PC-9 (cell line): Measurements from ENCODE around the gene INSYN2B. TPM values are rescaled to one million over a fixed set of nuclear protein-coding genes. Genes with fewer than 3 reads are reported as not detected.

Experiments used
- BruUV-seq: library from RNA; stranded (reverse); fragments of 400-500 nt; replicated peaks from 2 replicates; lab custom pipeline; 2021; lab: Mats Ljungman, UMichigan
- CTCF ChIA-PET: fragments of 300-600 bp; sonication (Branson Sonifier 250); formaldehyde crosslinking; loops from one replicate; lab custom pipeline; 2022; ENCODE audit warnings: antibody characterized with exemption; lab: Charles Lee
- POLR2A ChIA-PET: fragments of 300-600 bp; sonication (Branson Sonifier 250); formaldehyde crosslinking; loops from one replicate; lab custom pipeline; 2022; ENCODE audit warnings: antibody characterized with exemption; ENCODE audit not compliant: unreplicated experiment; lab: Charles Lee
- DNase-seq, 2 experiments: peaks; one replicate each; pipeline versions ENCODE4 v3.0.0 to v3.0.0-alpha.2; 2015 to 2022; ENCODE audit warnings: mixed read lengths in 1 of 2
- H2AFZ ChIP-seq: fragments of 200-600 bp; sonication (generic); 2 replicates; pipeline ENCODE4 v1.8.1; 2017; ENCODE audit warnings: antibody characterized with exemption
- H3F3A ChIP-seq: fragments of 200-600 bp; sonication (generic); 2 replicates; pipeline ENCODE4 v1.8.1; 2017; ENCODE audit warnings: antibody characterized with exemption, mild to moderate bottlenecking, low read depth; ENCODE audit not compliant: insufficient read depth
- H3K27ac ChIP-seq: fragments of 200-600 bp; sonication (generic); 2 replicates; pipeline ENCODE4 v1.6.1; 2016; ENCODE audit warnings: mixed run types
- H3K27me3 ChIP-seq: fragments of 200-600 bp; sonication (generic); 2 replicates; pipeline ENCODE4 v1.6.1; 2016; ENCODE audit warnings: low read depth, mixed run types; ENCODE audit not compliant: insufficient read depth
- H3K36me3 ChIP-seq: fragments of 200-600 bp; sonication (generic); 2 replicates; pipeline ENCODE4 v1.6.1; 2016; ENCODE audit warnings: low read depth, mixed run types
- H3K4me1 ChIP-seq: fragments of 200-600 bp; sonication (generic); replicated peaks from 2 replicates; pipeline ENCODE4 v1.6.1; 2016; ENCODE audit warnings: mixed run types; ENCODE audit not compliant: insufficient read depth
- H3K4me2 ChIP-seq: fragments of 200-600 bp; sonication (generic); 2 replicates; pipeline ENCODE4 v1.6.1; 2017; ENCODE audit warnings: mixed run types
- H3K4me3 ChIP-seq: fragments of 200-600 bp; sonication (generic); 2 replicates; pipeline ENCODE4 v1.6.1; 2016; ENCODE audit warnings: mixed run types
- H3K79me2 ChIP-seq: fragments of 200-600 bp; sonication (generic); 2 replicates; pipeline ENCODE4 v1.6.1; 2017; ENCODE audit warnings: low read depth, mixed run types
- H3K9me2 ChIP-seq: fragments of 200-600 bp; sonication (generic); 2 replicates; pipeline ENCODE4 v1.8.1; 2017; ENCODE audit warnings: mild to moderate bottlenecking; ENCODE audit not compliant: insufficient read depth
- H3K9me3 ChIP-seq: fragments of 200-600 bp; sonication (generic); 2 replicates; pipeline ENCODE4 v1.8.1; 2016; ENCODE audit warnings: low read depth; ENCODE audit not compliant: insufficient read depth
- H4K20me1 ChIP-seq: fragments of 200-600 bp; sonication (generic); 2 replicates; pipeline ENCODE4 v1.8.1; 2017; ENCODE audit not compliant: insufficient read depth
- EZH2 ChIP-seq: fragments of 200-600 bp; sonication (generic); IDR thresholded peaks from 2 replicates; pipeline ENCODE4 v1.8.0; 2017; ENCODE audit warnings: antibody characterized with exemption, low read depth
- intact Hi-C: fragments of 100-400 bp; cut with micrococcal nuclease; formaldehyde crosslinking; loops from one replicate; pipeline ENCODE4 v1.10.0; 2022; ENCODE audit not compliant: unreplicated experiment
- total RNA-seq: library from RNA; stranded (reverse); gene quantifications from 2 replicates; pipeline ENCODE4 v1.2.3, GENCODE V29; 2021
- TF ChIP-seq, protein P1 (sequence below): fragments of 200-600 bp; sonication (generic); conservative IDR thresholded peaks from 2 replicates; pipeline ENCODE4 v1.6.1; 2017; ENCODE audit warnings: mixed run types, antibody characterized with exemption, mild to moderate bottlenecking, moderate library complexity

The INSYN2B gene
- total RNA-seq, 1 experiment from 2014 or later = not detected

DNA sequence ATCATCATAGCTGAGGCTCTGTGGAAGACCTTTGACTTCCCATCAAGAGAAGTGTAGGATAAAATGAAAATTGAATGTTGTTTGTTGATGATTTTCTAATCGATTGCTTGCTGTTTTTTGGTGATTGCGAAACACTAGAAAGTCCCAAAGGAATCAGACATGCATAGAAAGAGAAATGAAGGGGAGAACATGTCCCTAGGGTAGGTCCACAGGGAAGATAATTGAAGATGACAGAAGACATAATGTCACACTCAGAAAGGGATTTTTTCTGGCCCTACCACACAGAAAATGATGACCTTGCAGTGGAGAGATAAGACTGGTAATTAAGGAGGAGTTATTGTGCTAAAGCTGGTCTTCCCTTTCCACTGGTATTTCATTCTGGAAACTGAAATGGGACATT, 62.8 kb downstream of the INSYN2B start:
- no TSS peak for BruUV-seq
- Histone ChIP-seq H3K9me3 (no peaks in the 10 kb centered on the region), H3K4me2 (no peak overlapping the region), H3K27me3 (no peaks in the 10 kb centered on the region), H4K20me1 (no peaks in the 10 kb centered on the region), H3K9me2 (no peaks in the 10 kb centered on the region), H3K79me2 (no peaks in the 10 kb centered on the region), H3K36me3 (no peaks in the 10 kb centered on the region), H3K4me1 (no peaks in the 10 kb centered on the region), H2AFZ (no peak overlapping the region), H3F3A (no peaks in the 10 kb centered on the region), H3K27ac (no peak overlapping the region), H3K4me3 (no peak overlapping the region)
- ChIA-PET CTCF (interaction anchor here (0.7 kb wide), 1 partner anchor 158 kb away, joined by 3 read pairs; no protein-coding TSS in a partner anchor), POLR2A (no interaction called here)
- DNase-seq = no peak
- intact Hi-C loops = no loop called here
- no peak for TF ChIP-seq EZH2
- TF ChIP-seq, protein P1, sequence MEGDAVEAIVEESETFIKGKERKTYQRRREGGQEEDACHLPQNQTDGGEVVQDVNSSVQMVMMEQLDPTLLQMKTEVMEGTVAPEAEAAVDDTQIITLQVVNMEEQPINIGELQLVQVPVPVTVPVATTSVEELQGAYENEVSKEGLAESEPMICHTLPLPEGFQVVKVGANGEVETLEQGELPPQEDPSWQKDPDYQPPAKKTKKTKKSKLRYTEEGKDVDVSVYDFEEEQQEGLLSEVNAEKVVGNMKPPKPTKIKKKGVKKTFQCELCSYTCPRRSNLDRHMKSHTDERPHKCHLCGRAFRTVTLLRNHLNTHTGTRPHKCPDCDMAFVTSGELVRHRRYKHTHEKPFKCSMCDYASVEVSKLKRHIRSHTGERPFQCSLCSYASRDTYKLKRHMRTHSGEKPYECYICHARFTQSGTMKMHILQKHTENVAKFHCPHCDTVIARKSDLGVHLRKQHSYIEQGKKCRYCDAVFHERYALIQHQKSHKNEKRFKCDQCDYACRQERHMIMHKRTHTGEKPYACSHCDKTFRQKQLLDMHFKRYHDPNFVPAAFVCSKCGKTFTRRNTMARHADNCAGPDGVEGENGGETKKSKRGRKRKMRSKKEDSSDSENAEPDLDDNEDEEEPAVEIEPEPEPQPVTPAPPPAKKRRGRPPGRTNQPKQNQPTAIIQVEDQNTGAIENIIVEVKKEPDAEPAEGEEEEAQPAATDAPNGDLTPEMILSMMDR = no peak

DNA sequence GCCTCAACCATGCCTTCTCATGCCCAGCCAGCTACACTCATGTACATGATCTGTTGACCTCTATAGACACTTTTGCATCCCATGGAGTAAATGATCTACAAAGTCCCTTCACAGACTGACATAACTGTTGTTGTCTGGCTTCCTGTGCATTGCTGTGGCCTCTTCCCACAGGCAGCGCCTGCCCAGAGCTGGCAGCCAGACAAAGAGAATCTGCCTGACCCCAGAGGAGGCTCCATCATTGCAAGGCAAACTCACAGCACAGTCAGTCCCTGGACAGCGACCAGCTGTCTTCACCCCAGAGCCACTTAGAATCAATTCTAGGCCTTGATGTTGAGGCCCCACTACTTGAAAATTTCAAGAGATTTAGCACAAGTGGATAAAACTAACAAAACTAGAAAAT, 65.5 kb downstream of the INSYN2B start:
- ChIA-PET CTCF (no interaction called here), POLR2A (no interaction called here)

DNA sequence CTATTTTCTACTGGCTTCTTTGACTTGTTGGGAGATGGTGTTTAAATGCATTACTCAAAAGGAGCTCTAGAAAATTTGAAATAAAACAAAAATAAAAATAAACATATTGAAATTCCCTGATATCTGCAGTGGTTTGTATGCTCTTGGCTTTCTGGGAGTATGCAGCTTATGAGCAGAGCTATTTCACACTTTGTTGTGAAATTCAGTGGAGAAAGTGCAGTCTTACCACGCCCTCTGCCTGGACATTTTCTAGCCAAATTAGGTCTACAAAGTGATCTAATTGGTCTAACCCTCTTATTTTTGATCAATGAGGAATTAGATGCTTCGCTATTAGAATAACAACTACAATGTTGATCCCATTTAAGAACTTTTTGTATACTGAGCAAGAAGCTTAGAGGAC, 66.8 kb downstream of the INSYN2B start:
- no peaks in the 10 kb centered on the region for H3K36me3 ChIP-seq
- H3F3A ChIP-seq = no peaks in the 10 kb centered on the region
- H3K27me3 ChIP-seq = no peaks in the 10 kb centered on the region
- no peaks in the 10 kb centered on the region for H3K79me2 ChIP-seq
- CTCF ChIA-PET = no interaction called here
- no peak overlapping the region for H2AFZ ChIP-seq
- no peak overlapping the region for H3K4me2 ChIP-seq
- no peak for DNase-seq
- H4K20me1 ChIP-seq = no peaks in the 10 kb centered on the region
- TF ChIP-seq, protein P1 = no peak
- intact Hi-C loops = no loop called here
- POLR2A ChIA-PET = no interaction called here
- no peaks in the 10 kb centered on the region for H3K9me2 ChIP-seq
- no peak overlapping the region for H3K4me3 ChIP-seq
- no peak overlapping the region for H3K27ac ChIP-seq
- H3K4me1 ChIP-seq = no peaks in the 10 kb centered on the region
- no TSS peak for BruUV-seq
- H3K9me3 ChIP-seq = no peaks in the 10 kb centered on the region

More for the DNA sequence above, 65.5 kb downstream of the INSYN2B start:
- Histone ChIP-seq H3K4me3 (no peak overlapping the region), H3F3A (no peaks in the 10 kb centered on the region), H4K20me1 (no peaks in the 10 kb centered on the region), H3K27ac (no peak overlapping the region), H3K9me3 (no peaks in the 10 kb centered on the region), H3K4me1 (no peaks in the 10 kb centered on the region), H3K36me3 (no peaks in the 10 kb centered on the region), H3K79me2 (no peaks in the 10 kb centered on the region), H3K4me2 (no peak overlapping the region), H3K27me3 (no peaks in the 10 kb centered on the region), H3K9me2 (no peaks in the 10 kb centered on the region), H2AFZ (no peak overlapping the region)
- no peak for TF ChIP-seq EZH2
- TF ChIP-seq, protein P1 = no peak
- intact Hi-C loops = no loop called here
- BruUV-seq = no TSS peak
- no peak for DNase-seq
